CMK (cell line): ENCODE measurements around the gene ITPRIP.

Source experiments
- DNase-seq: peaks from one replicate; pipeline ENCODE4 v3.0.0-alpha.2; 2010; ENCODE audit warnings: low read depth

ITPRIP gene, protein sequence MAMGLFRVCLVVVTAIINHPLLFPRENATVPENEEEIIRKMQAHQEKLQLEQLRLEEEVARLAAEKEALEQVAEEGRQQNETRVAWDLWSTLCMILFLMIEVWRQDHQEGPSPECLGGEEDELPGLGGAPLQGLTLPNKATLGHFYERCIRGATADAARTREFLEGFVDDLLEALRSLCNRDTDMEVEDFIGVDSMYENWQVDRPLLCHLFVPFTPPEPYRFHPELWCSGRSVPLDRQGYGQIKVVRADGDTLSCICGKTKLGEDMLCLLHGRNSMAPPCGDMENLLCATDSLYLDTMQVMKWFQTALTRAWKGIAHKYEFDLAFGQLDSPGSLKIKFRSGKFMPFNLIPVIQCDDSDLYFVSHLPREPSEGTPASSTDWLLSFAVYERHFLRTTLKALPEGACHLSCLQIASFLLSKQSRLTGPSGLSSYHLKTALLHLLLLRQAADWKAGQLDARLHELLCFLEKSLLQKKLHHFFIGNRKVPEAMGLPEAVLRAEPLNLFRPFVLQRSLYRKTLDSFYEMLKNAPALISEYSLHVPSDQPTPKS

DNA sequence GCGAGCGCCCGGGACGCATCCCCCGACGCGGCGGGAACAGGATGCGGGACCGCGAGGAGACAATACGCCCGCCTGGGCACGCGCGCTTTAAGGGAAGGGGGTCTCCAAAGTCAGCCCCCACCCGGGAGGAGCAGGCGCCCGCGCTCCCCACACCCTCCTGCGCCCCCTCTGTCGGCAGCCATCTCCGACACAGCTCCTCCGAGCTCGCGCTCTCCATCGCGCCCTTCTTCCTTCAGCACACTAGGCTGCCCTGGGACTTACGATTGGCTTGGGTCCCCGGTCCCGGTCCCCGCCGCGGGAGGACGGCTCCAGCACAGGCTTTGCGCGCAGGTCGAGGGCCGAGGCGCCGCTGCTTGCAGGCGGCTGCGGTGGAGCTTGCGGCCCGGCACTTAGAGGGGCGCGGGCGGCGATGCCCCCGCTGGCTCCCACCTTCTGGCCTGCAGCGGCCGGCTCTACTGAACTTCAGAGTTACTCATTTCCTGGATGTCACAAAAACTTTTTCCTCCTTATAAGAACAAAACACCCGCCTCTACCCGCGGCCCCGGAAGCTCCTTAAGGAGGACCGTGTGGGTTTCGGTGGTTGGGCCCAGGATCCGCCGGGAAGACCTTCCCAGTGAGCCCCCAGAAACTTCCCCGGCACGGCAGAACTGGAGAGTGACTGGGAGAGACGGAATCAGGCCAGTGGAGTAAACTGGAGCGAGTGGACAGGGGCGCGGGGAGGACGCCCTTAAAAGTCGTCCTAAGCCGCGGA lies at the start of gene ITPRIP:
ITPRIP (minus strand) TSS at position 481 of the 751 bp plus-strand sequence. CDS start 22,414 bp downstream, outside the sequence.
- no peak for DNase-seq

DNA sequence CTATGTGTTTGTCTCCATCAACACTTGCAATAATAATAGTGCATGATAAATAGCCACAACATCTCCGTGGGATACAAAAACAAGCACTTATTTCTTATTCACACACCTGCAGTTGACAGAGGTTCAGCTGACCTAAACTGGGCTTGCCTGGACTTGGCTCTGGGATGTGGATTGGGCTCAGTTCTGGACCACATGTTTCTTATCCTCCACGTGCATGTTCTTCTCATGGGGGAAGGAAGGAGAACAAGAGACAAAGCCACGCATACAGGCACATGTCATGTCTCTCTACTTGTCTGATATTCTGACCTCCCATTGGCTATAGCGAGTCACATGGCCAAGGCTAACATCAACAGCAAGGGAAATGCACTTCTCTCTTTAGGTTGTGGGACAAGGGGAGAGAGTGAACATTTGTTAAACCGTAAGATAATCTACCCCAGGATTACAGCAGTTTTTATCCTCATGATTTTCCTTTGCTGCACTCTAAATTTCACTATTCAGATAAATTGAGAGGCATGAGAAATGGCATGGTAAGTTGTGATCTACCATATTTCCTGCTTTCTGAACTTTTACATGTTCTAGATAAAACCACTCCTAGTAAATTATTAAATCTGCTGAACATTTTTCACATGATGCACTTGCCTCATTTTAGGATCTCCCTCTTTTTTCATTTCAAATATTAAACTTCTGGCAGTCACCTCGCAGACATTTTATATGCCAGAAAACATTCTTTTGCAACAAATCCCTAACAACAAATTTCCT lies 49.0 kb upstream of the ITPRIP start:
- DNase-seq = no peak

DNA sequence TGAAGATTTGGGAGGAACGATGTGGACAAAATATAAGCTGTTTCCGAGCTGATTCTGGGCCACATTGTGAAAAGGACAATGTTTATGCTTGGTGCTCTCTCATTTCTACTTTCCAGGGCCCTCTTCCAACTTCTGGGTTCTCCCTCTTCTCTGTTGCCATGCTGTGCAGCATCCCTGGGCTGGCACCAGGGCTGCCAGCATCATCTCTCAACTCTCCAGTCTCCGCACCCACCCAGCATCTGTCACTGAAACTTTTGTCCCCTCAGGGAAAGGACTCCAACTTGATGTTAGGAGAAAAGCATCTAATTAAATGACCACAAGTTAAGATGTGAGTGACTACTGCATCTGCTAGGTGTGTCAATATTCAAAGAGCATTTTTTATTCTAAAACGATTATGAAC lies 42.1 kb upstream of the ITPRIP start:
- DNase-seq = no peak

DNA sequence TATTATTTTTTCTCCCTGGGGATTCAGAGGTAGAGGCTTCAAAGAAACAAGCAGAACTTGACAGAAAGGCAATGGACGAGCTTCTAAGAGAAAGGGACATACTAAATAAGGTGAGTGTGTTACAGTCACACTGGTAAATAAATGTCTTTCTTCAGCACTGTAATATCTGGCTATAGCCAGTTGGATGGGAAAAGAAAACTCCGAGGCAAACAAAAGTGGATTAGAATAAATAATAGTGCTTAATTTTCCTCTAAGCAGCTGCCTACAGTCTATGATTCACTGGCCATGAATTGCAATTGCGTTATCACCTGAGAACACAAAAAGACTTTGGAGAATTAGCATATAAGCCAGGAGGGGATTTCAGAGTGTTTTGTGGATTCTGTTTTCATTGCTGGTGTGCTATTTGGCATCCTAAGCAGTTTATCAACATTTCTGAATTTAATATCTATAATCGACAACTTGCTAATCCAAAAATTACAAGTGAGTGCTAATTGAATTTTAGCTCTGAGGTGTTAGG lies 38.6 kb upstream of the ITPRIP start:
- no peak for DNase-seq

DNA sequence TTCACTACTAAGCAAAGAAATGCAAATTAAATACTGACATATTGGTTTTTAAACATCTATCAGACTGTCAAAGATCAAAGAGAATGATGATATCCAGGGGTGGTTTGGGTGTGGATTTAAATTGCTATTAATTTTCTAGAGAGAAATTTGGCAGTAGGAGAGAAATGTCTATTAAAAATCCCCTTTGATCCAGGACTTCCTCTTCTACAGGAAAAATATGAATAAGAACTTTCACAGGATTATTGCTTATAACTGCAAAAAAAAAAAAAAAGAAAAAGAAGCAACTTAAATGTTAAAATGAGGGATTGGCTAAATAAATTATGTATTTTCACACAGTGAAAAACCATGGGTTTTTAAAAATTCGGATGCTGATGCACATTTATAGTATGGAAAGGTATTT lies 36.3 kb upstream of the ITPRIP start:
- no peak for DNase-seq

DNA sequence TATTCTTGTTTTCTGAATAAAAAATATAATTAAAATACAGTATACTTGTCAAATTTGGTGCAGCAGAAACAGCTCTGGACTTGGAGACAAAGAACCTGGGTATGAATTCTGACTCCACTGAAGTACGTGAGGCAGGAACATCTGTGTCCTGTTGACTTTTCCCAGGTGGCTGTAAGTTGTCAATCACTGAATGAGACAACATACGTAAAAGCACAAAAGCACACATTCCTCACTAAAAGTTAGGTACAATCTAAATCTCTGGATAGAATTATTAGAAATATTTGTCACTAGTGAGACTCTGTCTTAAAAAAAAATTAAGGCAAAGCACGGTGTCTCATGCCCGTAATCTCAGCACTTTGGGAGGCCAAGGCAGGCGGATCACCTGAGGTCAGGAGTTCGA lies 33.5 kb upstream of the ITPRIP start:
- DNase-seq = no peak

DNA sequence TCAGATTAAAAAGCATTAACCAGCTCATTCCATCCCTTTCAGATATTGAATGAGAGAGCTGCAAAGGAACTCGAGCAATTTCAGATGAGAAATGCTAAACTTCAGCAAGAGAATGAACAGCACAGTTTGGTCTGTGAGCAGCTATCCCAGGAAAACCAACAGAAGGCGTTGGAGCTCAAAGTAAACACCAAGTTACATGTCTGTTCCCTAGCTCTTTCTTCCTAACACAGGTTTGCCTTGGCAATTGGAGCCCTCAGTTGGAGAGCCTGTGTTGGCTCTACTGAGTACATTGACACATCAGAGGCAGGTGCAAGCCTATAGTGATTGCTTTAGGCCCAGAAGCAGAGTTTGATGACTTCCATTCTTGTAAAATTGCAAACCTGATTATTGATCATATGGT lies 30.1 kb upstream of the ITPRIP start:
- DNase-seq = no peak

DNA sequence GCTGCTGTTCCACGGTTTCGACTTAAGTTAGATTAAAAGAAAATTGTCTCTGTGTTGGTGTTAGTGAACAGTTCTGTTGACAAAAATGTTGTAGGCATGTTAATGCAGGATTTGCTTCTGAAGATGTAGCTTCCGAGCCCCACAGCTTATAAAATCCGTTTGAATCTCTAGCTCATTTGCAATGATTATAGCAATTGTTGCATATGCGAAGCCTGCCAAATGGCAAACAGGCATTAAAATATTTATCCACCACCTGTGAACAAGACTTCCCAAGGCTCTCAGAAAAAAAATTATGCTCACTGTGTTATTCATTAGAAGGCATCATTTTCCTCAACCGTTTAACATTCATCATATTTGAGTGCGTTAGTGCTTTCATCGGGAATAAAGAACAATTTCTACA lies 29.6 kb upstream of the ITPRIP start:
- DNase-seq = no peak

DNA sequence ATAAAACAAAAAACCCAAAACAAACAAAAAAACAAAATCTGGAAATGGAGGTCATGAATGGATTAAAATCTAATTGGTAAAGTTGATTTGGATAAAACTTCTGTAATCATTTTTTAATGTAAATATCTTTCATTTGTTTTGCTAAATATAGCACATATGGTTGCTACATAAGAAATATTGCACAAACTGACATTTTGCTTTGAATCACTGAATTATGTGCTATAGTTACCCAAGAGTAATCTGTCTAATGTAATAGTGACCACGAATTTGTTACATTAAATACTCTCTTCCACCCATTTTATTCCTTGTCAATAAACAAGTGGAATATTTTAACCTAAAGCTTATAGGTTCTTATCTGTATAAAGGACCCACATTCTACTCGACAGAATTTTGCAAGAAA lies 21.5 kb upstream of the ITPRIP start:
- no peak for DNase-seq

DNA sequence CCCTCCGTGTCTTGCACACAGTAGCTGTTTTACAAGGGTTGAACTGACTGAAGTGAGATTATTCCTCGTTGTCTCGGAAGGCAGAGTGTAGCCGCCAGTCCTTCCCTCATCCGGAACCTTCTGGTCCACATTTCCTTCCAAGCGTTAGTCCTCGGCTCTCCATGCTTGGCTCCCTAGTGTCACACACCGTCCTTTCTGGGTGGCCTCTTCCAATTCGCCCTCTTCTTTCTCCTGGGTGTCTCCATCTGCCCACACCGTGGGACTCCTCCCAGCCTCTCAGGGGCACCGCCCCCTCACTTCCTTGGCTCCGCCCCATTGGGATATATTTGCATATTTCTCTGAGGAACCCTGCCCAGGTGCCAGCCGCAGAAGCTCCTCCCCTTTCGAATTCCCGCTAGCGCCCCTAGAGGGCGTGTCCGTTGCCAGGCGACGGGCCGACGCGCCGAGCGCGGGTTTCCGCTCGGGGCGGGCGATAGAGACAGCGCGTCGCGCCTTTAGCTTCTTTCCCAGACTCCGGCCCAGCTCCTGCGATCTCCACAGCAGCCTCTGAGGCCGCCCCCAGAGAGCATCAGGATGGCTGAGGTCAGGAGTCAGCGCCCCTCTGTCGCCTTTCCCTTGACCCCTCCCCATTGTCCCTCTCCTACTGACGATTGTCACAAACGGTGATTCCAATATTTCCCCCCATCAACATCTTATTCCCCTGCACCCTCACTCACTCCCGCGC lies 15.2 kb upstream of the ITPRIP start, which contains the start of gene CFAP58:
CFAP58 (plus strand) TSS at position 509 of the 724 bp plus-strand sequence; CDS start at position 574, 65 bp downstream.
- DNase-seq = peak; percentile 80

DNA sequence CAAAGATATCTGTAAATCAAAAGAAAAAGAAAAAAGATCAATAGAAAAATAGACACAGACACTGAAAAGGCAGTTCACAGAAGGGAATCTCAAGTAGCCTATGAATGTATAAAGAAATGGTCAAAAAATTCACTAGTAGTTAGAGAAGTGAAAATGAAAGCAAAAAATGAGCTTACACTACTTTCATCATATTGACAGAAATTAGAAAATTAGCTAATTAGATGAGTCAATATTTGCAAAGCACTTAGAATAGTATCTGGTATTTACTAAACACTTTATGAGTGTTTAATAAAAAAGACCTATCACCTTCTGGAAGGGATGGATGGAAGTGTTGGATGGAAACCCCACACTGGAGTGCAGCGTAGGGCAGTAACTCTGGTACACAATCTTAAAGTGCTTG lies 13.7 kb upstream of the ITPRIP start:
- DNase-seq = no peak

DNA sequence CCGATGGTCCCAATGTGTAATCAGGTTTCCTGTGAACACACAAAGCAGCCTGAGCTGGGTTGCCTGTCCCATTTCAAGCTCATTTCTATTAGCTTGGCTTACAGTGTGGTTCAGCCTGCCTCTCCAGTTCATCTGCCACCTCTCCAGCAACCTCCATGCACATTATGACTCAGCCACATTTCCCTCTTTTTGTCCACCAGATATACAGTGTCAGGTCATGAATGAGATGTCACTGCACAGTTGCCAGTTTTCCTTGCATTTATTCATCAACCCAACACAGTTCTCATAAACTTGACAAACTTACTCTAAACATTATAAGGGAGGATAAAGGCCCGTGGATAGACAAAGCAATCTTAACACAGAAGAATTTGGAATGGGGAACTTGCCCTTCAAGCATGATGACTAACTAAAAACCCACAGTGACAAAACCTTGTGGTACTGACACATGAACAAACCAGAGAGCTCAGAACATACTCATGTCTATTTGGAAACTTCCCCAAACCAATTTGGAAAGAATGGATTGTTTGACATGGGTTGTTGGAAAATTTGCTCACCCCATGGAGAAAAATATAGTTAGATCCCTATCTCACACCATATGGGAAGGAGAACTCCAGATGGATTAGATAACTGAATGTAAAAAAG lies 12.9 kb upstream of the ITPRIP start:
- no peak for DNase-seq

DNA sequence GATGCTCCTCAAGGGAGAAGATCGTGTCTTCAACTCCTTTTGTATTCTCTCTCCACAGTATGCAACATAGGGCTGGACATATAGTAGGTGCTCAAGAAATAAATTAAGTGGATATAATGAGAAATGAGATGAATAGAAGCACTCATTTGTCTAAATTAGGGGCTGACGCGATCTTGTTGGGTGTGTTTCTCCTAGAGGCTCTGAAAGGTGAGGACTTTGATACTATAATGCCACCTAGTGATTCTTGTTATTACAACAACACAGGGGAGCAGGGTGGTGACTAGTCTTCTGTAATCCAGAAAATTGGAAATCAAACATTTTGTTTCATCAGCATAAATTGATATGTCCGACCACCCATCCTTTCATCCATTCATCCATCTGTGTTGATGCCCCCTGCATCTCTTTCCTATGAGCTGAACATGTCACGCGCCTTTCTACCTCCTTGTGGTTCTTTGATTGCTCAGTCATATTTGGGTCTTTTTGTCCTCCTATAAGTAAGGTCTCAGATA lies 11.9 kb upstream of the ITPRIP start:
- DNase-seq = no peak

DNA sequence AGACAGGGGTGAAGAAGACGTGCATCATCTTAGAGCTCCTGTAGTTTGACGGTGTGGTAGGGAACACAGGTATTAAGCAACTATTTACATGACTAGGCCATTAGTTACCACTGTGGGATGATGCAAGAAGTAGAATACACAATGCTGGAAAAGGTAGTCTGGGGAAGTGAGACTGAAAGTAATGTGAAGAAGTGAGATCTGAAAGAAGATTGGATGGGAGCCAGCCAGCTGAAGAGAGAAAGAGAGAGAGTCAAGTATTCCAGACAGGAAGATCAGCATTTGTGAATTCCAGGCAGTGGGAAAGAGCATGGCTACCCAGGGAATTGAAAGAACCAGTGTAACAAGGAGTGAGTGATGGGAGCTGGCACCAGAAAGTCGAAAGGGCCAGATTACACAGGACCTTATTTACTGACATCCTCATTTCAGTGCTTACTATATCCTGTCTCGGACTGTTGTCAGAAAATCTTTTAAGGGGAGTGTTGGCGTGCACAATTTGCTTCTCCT lies 11.4 kb upstream of the ITPRIP start:
- no peak for DNase-seq

DNA sequence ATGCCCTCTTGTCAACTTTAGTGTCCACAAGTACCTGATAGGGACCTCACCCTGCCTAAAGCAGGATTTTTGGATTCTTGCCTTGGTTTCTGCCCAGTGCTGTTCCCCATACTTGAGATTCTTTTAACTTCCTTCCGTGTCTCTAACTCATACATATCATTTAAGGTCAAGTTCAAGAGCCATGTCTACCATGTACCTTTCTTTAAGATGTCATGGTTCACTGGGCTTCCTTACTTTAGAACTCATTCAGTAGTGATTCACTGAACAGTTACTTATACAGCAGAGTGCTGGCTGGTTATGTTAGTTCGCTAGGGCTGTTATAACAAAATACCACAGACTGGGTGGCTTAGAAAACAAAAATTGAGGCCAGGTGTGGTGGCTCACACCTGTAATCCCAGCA lies 10.3 kb upstream of the ITPRIP start:
- DNase-seq = no peak

DNA sequence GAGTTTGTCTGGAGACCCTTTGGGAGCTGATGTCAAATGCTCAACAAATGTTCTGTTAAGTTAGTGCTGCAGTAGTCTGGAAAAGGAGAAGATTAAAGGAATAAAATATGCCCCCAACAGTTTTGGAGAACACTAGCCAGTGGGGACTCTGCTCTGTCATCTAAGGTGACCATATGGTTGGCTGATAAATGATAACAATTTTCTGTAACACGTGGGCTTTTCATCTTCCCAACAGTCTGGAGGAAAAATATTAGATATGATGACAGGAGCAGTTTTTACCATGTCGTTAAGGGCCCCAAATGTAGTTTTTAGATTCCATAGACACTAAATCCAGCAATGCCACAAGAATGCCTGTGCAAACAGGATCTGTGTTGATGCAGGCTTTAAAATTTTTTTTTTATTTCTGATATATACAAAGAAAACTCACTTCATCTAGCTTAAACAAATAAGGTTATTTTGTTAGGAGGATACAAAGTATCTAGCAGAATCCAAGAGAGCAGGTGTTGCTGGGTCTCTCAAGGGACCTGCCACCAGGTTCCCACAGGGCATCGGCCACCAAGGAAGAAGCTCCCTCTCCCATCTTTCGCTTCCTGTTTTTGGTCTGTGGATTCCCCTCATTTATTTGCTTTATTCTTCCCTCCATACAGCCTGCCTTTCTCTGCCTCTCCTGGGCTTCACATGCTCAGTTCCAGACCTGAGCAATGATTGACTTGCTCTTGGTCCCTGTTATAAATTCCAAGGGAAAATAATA lies 9.2 kb upstream of the ITPRIP start:
- no peak for DNase-seq

DNA sequence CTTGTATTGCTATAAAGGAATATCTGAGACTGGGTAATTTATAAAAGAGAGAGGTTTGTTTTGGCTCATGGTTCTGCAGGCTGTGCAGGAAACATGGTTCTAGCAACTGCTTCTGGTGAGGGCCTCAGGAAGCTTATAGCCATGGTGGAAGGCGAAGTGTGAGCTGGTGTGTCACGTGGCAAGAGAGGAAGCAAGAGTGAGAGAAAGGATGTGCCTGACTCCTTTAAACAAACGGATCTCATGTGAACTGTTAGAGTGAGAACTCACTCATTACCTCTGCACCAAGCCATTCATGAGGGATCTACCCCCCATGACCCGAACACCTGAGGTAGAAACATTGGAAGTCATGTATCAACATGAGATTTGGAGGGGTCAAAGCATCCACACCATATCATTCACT lies 7.7 kb upstream of the ITPRIP start:
- no peak for DNase-seq

DNA sequence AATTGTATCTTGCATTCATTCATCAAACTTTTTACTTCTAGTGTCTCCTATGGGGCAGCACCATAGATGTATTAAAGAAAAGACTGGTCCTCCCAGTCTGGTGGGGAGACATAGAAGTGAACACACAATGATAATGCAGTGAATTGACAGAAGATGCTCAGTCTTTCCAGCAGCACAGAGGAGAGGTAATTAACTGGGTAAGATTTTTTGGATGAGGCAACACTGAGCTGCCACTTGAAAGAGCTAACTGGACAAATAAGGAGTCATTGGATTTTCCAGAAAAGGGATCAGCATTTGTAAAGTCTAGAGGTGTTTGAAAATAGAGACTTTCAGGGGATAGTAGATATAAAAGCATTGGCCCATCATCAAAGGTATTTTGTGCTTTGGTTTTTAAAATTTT lies 7.2 kb upstream of the ITPRIP start:
- DNase-seq = no peak

DNA sequence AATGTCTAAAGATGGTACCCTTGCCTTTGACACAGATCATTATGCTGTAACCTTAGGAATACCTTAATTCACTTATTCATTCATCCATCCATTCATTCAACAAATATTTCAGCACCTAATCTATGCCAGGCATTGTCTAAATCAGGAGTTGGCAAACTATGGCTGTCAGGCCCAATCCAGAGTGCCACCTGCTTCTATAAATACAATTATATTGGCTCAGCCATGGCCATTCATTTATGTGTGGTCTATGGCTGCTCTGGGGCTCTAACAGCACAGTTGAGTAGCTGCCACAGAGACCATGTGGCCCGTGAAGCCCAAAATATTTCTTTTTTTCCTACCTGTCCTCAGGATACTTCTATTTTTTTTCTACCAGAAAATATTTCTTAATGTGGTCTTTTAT lies 6.0 kb upstream of the ITPRIP start:
- no peak for DNase-seq

DNA sequence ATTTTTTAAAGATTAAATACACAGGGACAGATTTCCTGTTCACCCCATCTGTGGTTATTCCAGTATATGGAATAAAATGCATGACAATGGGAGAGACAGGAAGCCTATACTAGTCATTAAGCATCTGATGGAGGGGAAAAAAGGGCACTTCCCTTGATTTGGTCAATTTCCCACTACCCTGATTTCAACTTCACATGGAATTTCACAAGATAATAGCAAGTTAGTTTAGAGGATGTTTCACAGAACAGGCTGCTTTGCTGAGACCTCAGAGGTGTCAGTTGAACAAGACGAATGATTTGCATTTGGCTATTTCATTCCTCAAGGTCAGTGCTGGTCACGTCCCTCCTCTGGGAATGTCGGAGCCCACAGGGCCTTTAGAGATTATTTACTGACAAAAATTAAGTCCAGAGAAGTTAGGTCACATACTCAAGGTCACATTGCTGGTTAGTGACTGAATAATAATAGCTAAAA lies 4.7 kb upstream of the ITPRIP start:
- DNase-seq = no peak
